GF-D8 (cell line): ENCODE data around the gene DCAKD.

Experiments
- DNase-seq: peaks from one replicate; lab custom pipeline; 2025; lab: John Stamatoyannopoulos, UW

Gene DCAKD

GRCh38 chr17:45001310-45001709, 50.1 kb downstream of the DCAKD start:
- no peak for DNase-seq

DNA sequence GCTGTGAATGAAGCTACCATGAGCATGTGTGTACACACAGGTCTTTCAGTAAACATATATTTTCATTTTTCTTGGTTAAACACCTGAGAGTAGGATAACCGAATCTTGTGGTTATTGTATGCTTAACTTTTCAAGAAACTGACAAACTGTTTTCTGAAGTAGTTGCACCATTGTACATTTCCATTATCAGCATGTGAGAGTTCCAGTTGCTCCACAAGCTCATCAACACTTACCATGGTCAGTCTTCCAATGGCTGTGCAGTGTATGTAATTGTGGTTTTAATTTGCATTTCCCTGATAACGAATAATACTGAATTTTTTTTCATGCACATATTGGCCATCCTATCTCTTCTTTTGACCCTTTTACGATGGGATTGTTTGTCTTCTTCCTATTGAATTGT, 52.0 kb downstream of the DCAKD start:
- DNase-seq = no peak

DNA sequence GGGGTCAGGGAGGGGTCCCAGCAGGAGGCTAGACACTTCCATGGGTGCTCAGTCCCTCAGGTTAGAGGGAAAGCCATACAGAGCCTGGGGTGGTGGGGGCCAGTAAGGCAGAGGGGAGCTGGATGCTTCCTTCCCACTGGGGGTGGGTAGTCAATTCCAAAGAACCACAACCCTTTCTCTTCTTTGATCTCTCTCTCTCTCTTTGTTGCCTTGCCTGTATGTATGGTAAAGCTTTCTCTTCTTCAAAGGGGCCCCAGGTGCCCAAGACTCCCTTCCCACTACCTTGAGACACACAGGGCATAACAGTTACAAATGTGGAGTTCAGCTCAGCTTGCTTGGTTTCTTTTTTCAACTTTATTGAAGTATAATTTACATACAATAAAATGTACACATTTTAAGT, 52.8 kb downstream of the DCAKD start:
- no peak for DNase-seq

- DNase-seq = no peak
Observed at GRCh38 chr17:44997733-44998520, 53.5 kb downstream of the DCAKD start.

DNA sequence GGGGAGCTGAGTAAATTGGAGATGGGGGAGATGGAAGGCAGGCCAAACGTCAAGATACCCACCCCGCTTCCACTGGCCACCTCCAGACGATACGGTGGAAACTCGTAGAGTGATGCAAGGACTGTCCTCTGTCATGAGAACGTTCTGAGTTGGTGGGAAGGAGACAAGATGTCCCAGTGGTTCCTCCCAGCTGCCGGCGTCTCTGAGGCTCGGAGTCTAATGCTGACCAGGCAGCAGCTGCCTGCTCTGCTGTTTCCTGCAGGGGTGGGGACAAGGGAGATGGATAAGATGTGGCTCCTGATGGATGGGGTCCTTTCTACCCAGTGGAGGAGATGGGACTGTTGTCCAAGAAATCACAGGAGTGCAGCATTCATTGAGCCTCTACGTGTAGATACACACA, 55.1 kb downstream of the DCAKD start:
- DNase-seq = no peak

- DNase-seq = no peak
Observed at GRCh38 chr17:44995436-44996001, 55.9 kb downstream of the DCAKD start.

DNA sequence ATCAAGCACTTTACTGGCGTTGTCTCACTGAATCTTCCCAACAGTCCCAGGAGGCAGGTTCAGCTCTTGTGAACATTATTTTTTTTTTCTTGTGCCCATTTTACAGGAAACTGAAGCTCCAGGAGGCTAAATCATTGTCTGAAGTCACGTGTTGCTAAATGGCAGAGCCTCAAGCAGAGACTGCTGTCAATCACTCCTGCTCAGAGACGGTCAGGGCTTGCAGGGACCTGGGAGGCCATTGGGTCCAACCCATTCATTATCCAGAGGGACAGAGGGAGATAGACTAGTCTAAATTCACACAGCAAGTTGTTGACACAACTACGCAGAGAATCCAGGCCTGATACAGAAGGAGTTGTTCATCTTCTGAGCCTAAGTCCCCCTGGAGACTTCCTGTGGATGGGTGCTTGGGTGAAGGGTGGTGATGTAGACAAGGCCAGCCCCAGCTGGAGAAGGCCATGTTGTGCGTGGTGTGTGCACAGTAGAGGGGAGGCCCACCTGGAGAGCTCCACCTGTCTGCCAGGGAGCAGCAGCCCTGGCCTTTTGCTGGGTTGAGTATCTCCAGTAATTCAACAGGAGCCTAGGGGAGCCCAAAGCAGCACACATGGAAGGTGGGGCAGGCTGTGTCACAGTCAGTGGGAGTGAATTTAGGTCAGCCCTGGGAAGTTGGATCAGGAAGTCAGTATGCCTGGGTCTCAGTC, 59.0 kb downstream of the DCAKD start:
- no peak for DNase-seq

GRCh38 chr17:44990994-44991393, 60.4 kb downstream of the DCAKD start:
- DNase-seq = no peak

GRCh38 chr17:44989552-44990138, 61.8 kb downstream of the DCAKD start:
- DNase-seq = no peak

DNA sequence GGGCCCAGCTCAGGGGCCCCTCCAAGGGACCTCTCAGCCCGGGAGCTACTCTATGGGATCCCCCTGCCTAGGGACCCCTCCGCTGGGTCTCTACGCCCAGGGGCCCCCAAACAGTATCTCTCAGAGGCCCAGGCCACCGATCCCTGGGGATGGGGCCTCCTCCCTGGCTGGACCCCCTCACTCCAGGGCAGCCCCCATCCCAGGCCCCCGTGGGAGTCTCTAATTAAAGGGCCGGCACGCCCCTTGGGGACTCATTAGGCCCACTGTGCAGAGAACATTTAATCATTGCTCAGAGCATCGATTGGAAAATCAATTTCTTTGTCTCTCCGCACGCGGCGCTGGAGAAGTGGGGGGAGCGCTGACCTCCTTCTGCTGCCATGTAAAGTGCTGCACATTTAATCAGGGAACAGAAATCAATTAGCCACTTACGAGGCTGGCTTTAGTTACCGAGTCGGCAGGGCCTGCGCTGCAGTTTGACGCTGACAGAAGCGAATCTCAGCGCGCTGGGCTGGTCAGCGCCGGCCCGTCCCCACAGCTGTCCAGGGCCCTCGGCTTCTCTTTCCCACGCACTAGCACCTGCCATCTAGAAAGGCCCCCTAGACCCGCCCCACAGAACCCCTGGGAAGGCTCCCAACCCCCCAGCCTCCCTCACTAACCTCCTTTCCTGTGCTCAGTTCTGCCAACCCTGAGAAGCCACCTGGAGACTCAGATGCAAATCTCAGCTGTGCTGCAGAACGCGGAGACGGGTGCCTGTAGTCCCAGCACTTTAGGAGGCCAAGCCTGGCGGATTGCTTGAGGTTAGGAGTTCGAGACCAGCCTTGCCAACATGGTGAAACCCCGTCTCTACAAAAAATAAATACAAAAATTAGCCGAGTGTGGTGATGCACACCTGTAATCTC, 63.1 kb downstream of the DCAKD start:
- no peak for DNase-seq

DNA sequence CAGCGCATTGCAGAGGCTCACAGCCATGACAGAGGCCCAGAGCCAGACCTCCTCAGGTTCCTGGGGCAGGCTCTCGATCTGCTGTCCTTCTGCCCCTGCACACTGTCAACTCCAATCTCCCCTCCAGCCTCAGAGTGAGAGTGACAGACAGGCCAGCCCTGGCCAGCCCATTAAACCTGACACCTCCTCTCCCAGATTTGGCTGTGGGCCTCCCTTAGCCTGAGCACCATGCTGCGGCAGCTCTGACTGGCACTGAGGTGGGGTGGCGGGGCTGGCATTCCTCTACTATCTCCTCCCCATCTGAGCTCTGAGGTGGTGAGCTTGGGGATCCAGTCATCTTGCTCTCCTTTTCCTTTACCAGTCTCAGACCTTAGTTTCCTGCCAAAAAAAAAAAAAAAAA, 67.9 kb downstream of the DCAKD start:
- DNase-seq = no peak

- DNase-seq = no peak
Observed at GRCh38 chr17:44982113-44982702, 69.2 kb downstream of the DCAKD start.

DNA sequence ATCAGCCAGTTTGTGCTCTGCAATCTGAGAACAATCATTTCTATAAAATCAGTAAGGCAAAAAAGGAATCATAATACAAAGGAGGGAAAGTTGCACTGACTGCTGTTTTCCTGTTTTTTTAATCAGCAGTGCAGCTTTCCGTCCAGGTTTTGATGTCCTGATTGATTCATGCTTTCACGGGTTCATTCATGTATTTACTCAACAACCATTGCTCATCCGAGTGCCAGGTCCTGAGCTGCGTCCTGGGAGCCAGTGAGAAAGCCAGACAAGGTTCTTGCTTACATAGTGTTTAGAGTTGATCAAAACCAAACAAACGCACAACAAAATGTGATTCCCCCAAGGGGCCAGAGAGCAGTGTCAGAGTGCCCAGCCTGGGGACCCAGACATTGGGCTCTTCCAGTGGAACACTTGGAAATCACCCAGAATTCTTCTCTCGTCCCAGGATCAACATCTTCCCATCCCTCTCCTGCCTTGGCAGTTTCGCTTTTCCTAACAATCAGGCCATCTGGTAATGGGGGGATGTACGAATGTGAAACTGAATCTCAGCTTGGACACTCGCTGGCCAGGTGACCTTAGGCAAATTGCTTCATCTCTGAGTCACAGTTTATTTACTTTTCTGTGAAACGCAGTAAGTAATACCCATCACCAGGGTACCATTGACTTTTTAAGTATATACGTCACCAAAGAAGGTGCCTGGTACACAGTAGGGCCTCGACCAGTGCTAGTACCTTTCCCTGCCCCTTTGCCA, 70.0 kb downstream of the DCAKD start:
- DNase-seq = no peak

DNA sequence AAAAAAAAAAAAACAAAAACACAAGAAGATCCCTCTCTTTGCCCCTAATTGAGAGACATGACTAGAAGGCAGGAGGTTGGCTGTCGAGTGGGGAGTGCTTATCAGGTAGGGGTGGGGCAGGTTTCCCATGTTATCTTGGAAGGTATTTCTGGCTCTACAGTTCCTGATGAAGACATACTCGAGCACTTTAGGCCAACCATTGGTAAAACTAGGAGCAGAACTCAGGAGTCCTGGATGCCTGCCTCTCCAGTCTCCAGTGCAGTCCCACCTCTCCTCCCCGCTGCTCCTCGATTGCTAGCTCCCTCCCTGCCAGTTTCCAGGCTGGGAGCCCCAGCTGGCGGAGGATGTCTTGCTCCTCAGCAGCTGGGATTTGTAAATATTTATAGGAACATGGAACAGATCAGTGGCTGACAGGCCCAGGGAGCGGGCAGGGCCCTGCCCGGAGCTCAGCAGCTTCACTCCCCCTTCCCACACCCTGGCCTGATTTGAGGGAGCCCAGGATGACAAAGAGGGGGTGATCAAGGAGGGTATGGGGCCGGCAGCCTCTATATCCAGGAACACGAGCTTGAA, 71.9 kb downstream of the DCAKD start:
- DNase-seq = no peak

DNA sequence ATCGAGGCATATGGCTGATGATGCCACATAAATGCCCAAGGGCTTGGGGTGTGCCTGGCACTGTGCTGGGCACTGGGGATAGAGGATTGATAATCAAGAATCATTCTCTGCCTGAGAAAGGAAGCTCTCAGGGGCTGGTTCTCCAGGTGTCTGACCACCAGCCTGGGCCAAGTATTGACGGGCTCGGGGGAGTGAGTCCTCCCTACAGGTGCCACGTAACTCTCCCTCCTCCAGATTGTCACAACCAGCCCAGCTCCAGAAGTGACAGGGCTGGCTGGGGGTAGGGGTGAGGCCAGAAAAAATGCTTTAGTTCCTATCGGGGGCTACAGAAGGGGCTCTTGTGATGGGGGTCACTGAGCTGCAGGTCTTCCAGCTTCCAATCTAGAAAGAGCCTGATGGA, 72.6 kb downstream of the DCAKD start:
- DNase-seq = no peak

DNA sequence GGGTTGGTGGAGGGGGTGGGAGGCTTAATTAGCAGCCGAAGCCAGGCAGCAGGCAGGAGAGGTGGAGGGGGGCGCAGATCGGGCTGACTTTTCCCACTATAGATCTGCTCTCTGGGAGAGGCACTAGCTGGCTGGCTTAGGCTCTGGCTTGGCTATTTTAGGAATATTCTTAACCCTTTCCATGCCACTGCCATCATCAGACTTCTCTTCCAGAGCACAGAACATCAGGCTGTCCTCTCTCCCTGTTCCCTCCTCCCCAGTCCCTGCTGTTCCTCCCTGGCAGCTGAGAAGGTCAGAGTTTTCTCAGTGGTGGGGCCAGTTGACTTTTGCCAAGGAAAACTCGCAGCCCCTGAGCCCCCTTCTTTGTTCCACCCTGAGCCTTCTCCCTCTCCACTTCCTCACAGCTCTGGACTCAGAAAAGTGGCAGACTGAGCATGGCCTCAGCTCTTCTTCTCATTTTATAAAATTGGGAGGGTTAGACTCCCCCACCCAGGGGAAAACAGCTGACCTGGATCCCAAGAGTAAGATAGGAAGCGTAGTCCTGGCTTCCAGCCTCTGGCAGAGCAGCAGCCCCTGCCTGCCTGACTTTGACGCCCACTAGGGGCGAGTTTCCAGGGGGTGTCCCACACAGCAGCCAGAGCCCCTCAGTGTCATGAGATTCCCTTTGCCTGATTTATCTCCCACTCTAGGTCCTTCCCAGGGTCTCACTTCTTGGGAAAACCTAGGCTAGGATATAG, 73.5 kb downstream of the DCAKD start:
- DNase-seq = no peak

- no peak for DNase-seq
Observed at GRCh38 chr17:44977065-44977464, 74.4 kb downstream of the DCAKD start.

DNA sequence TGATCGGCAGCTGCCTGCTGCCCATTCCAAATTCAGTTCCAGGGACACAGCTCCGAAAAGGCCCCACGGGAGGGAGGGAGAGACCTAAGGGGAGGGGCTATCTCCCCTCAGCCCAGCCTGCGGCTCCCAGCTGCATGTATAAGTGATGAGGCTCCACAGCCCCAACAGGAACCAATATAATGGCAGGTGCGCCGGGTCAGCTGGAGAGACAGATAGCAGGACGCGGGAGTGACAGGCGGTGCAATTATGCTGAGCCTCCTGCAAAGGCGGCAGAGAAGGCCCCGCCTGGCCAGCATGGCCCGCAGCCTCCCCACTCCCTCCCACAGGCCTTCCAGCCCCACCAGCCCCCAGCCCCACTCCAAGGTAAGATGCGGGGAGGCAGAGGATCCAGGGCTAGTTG, 75.2 kb downstream of the DCAKD start:
- DNase-seq = no peak
